CD4-positive, alpha-beta T cell treated with Interleukin-15 for 4 hours (primary cell): ENCODE measurements around the gene CNOT1.
"Not testable (repeated sequence)": the region's sequence is repeated elsewhere in the genome, so short reads cannot be mapped to it uniquely, and the experiment has no call there.

Experiments
- DNase-seq: peaks from one replicate; pipeline ENCODE4 v3.0.0-alpha.2; 2020; ENCODE audit warnings: low spot score

CNOT1 gene

DNA sequence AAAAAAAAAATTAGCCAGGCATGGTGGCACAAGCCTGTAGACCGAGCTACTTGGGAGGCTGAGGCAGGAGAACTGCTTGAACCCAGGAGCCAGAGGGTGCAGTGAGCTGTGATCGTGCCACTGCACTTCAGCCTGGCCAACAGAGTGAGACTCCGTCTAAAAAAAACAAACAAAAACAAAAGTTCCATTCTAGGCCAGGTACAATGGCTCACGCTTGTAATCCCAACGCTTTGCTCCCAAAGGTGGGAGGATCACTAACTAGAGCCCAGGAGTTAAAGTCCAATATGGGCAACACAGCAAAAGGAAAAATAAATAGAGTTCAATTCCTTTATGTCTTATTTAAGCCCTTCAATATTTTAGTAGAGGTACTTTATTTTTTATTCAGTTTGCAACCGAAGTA lies 47.5 kb downstream of the CNOT1 start:
- no peak for DNase-seq

DNA sequence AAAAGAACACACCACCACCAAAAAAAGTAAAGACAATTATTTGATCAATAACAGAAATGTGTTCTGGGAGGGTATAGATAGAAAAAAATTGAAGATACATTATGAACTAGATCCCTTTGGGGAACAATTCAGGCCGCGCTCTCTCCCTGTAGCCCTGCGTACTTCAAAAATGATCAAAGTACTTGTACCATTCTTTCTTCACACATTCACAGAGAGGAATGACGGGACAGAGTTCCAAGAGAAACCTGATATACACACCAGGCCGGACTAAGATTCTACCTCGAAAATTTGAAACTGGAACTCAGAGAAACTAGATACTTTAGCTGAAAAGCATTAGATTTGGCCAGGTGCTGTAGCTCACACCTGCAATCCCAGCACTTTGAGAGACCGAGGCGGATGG lies 50.0 kb downstream of the CNOT1 start:
- DNase-seq = no peak

GRCh38 chr16:58578642-58579041 lies 51.0 kb downstream of the CNOT1 start:
- DNase-seq = no peak

- DNase-seq = no peak
Measured at GRCh38 chr16:58577141-58577540, 52.5 kb downstream of the CNOT1 start.

- no peak for DNase-seq
Measured at GRCh38 chr16:58574895-58575294, 54.7 kb downstream of the CNOT1 start.

- DNase-seq = not testable (repeated sequence)
Measured at GRCh38 chr16:58565697-58566096, 63.9 kb downstream of the CNOT1 start.

- no peak for DNase-seq
Measured at GRCh38 chr16:58563775-58564174, 65.9 kb downstream of the CNOT1 start.

DNA sequence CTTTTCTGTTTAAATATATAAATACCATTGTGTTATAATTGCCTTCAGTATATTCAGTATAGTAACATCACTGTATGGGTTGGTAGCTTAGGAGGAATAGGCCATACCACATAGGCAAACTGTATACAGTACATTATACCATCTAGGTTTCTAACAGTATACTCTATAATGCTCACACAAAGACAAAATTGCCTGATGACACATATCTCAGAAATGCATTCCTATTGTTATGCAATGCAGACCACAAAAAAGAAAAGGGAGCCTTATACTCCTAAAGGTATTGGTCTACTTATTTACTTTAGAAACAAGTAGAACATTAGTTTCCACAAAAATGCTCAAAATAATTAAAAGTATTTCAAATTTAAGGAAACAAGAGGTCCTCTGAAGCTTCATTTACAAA lies 66.4 kb downstream of the CNOT1 start:
- DNase-seq = no peak

GRCh38 chr16:58556678-58557077 lies 72.9 kb downstream of the CNOT1 start:
- DNase-seq = no peak

DNA sequence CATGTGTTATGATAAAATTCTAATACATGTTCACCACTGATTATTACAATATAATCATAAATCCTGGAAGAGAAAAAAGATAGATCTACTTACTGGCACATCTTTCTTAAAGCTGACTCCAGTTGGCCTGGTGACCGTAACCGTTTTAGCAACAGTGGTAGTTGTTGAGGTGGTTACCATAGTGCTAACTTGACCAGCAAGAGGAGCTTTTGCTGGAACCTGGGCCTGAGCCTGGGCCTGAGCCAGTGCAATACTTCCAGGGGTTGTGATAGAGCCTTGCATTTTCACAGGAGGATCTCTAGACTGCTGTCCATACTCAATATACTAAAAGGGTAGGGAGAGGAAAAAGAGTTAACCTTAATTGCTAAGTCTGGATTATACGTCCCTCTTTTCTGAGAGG lies 78.1 kb downstream of the CNOT1 start:
- DNase-seq = no peak

- DNase-seq = no peak
Measured at GRCh38 chr16:58548378-58548777, 81.2 kb downstream of the CNOT1 start.

GRCh38 chr16:58543685-58544084 lies 85.9 kb downstream of the CNOT1 start:
- no peak for DNase-seq

- no peak for DNase-seq
Measured at GRCh38 chr16:58542291-58542690, 87.3 kb downstream of the CNOT1 start.

DNA sequence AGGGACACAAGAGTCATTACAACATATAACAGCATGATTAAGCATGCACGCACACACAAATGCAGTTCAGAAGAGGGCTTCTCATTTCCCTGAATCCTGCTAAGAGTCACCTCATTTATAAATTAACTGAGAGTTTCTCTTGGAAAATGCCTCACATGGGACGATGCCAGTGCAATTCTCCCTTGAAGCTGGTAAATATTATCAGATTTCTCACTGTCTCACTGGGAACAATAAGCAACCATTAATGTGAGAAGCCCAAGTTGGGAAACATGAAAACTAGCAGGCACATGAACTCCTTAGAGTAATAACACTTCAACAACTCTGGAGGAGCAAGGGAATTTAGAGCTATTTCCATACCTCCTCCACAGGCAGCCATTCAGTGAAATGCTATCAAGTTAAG lies 87.9 kb downstream of the CNOT1 start:
- DNase-seq = no peak

- DNase-seq = no peak
Measured at GRCh38 chr16:58537124-58537906, 92.3 kb downstream of the CNOT1 start.

- no peak for DNase-seq
Measured at GRCh38 chr16:58536278-58536677, 93.3 kb downstream of the CNOT1 start.

GRCh38 chr16:58535100-58535499 lies 94.5 kb downstream of the CNOT1 start:
- no peak for DNase-seq

GRCh38 chr16:58533751-58534470 lies 95.7 kb downstream of the CNOT1 start:
- DNase-seq = no peak

GRCh38 chr16:58532414-58532813 lies 97.2 kb downstream of the CNOT1 start:
- no peak for DNase-seq

GRCh38 chr16:58530179-58530578 lies 99.4 kb downstream of the CNOT1 start:
- no peak for DNase-seq

GRCh38 chr16:58519707-58520106 lies 109.9 kb downstream of the CNOT1 start:
- no peak for DNase-seq

DNA sequence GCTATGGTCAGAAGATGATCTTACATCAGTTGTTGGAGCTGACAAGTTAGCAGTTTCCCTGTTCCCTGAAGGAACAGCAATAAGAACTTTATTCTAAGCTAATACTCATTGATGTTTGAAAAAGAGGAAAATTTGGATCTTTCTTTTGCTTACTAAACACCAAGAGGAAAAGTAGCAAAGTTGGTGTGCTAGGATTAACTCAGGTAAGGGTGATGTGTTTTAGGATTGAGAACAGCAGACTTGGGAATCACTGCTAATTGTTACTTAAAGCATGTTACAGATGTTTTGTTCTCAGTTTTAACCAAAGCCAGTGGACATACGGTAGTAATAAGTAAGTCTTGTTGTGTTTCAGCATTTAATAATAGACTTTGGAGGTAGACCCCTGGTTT lies 110.7 kb downstream of the CNOT1 start:
- no peak for DNase-seq

DNA sequence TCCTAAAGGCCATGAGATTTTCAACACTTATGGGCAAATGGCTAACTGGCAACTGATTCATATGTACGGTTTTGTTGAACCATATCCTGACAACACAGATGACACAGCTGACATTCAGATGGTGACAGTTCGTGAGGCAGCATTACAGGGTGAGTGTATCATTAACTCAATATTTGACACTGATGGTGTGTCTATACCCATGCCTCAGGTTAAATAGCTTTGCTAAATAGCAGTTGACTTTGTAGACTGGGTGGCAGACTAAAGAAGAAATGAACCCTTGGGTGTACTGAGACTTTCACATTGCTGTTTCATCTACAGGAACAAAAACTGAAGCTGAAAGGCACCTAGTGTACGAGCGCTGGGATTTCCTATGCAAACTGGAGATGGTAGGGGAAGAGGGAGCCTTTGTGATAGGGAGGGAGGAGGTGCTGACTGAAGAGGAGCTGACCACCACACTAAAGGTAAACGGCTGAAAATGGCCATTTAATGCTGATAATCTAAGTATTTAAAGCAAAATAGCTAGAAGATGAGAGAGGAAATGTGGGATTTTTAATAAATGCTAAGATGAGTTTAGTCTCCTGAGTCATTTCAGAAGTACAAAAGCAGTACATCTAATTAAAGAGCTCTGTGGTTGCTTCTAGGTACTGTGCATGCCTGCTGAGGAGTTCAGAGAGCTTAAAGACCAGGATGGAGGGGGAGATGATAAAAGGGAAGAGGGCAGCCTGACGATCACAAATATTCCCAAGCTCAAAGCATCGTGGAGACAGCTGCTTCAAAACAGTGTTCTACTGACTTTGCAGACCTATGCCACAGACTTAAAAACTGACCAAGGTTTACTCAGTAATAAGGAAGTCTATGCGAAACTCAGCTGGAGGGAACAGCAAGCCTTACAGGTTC lies 111.3 kb downstream of the CNOT1 start:
- DNase-seq = no peak
